HG03103 (cell line): Measurements from ENCODE around the gene AREL1.
A peak's percentile ranks its signal among the peaks of the same experiment; 100 is the strongest.

ENCODE experiments used
- ATAC-seq: cut with Tn5 transposase; IDR thresholded peaks from one replicate; pipeline ENCODE4 v1.9.1; 2021; ENCODE audit warnings: low read depth; ENCODE audit not compliant: unreplicated experiment

The AREL1 gene

DNA sequence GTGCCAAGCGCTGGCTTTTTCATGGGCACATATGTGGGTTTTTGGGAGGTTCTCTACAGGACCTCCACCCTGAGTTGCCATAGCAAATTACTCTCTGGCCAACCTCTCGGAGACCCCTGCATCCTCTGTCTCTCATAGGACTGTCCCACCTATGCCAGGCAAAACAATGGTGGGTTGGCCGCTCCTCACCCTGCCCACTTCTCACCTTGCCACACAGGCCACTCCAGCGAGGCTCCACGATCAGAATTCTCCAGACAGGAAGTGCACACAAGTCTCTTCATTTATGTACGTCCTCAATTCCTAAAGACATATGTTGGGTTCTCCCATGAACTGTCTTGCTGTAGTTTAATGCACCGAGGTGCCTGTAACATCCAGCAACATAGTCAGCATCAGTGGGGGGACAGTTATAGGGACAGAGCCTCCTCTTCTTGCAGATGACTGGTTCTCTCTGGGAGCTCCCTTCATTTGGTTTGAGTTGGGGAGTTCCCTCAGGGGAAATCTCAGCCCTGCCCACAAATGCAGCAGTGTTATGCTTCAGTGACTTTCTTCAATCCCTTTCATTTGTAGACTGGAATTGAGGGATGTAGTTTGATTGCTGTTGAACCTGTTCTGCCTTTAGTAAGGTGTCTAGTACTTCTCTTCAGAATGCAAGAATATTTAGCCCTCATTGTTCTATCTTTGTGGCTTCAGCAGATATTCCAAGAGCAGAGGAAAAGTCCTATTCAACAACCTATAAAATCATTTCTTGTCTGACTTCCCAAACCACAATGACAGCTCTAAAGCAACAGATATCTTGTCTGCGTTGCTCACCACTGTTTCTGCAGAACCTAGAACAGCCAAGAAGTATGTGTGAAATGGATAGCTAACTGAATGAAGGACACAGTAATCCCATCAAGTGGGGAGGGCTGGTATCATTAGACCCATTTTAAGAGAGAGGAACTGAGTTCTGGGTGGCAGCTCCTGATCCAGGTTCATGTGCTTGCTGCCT is 98.1 kb downstream of the AREL1 start:
- no peak for ATAC-seq

DNA sequence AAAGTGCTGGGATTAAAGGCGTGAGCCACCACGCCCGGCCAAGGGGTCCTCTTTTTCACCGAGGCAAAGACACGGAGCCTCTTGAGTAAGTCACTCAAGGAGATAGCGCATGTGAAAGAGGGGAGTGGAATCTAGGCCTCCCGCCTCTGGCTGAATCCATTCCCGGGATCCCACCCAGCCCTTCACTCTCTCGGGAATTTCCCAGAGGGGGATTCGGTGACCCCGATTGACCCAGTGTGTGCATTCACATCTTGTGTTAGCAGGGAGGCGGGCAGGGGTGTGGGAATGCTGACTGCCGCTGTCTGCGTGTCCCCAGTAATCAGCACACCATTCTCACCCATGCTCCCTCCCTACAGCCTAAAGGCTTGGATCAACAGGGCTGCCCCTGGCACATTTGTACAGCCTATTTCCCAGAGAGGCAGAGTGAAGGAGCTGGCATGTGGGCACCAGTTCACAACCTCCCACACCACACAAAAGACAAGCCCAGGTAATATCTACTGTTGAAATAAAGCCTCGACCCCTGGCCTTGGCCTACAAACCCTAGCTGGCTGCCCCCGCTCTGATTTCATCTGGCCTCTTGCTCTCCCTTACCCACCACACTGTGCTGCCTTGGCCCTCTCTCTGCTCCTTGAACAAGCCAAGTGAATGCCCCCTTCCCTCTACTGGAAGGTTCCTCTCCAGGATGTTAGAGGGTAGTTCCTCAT is 99.5 kb downstream of the AREL1 start:
- no peak for ATAC-seq

DNA sequence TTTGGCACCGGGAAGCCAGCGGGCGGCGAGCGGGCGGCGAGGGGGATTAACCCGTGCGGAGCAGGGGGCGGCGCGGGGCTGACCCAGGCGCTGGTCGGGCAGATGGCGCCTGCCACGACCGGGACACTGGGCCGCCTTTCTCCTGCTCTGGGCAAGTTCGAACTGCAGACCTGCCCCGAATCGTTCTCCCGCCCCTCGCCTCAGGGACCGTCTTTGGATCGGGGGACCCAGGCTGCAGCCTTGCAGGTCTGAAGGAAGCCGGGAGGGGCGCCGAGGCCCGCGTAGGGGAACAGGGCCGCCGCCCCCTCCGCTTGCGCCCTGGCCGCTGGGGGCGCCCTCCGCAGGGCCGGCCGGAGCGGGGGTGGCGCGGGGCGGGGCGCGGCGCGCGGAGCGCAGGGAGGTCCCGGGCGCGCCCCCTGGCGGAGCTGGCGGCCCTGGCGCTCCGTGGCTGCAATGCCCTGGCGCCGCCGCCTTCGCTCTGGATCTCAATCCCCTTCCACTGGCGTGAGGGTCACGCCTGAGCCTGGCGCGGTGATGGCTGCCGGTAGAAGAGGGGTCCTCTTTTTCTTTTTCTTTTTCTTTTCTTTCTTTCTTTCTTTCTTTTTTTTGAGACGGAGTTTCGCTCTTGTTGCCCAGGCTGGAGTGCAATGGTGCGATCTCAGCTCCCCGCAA is 100.4 kb downstream of the AREL1 start:
- ATAC-seq = peak; percentile 65

DNA sequence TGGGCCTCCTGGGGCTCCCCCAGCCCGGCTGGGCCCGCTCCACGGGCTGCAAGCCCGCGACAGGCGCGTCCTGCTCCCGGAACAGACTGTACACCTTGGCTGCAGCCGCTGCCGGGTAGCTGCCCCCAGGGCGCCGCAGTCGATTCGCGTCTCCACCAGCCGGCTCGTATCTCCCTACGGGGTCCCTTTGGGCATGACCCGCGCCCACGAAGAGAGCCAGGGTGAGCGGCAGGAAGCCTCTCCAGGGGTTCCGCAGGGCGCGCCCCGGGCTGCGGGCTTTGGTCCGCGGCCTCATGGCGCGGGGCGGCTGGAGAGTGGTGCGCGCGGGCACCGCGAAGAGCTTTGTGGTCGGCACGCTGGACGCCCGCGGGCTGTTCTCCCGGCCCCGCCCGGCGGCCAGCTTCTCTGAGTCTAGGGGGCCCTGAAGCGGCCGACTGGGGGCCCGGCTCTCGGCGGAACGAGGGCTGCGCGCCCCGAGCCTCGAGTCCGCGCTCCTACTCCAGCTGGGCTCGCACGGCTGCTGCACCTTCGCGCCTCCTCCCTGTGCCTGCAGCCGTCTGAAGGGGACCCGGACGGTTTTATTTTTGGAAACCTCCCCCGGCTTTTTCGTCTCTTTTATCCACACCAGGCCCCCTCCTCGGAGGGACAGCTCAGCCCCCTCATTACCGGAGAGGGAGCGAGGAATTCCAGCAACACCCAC is 101.1 kb downstream of the AREL1 start, which contains the start of gene LTBP2:
LTBP2 (minus strand) TSS at position 588 of the 700 bp plus-strand sequence; CDS start at position 295, 293 bp downstream.
- no peak for ATAC-seq
